ENCODE measurements around the gene NDUFS4. TPM values are rescaled to one million over a fixed set of nuclear protein-coding genes. Genes with fewer than 3 reads are reported as not detected.

The NDUFS4 gene
- total RNA-seq = 145 and 158 TPM in 2 replicates

DNA sequence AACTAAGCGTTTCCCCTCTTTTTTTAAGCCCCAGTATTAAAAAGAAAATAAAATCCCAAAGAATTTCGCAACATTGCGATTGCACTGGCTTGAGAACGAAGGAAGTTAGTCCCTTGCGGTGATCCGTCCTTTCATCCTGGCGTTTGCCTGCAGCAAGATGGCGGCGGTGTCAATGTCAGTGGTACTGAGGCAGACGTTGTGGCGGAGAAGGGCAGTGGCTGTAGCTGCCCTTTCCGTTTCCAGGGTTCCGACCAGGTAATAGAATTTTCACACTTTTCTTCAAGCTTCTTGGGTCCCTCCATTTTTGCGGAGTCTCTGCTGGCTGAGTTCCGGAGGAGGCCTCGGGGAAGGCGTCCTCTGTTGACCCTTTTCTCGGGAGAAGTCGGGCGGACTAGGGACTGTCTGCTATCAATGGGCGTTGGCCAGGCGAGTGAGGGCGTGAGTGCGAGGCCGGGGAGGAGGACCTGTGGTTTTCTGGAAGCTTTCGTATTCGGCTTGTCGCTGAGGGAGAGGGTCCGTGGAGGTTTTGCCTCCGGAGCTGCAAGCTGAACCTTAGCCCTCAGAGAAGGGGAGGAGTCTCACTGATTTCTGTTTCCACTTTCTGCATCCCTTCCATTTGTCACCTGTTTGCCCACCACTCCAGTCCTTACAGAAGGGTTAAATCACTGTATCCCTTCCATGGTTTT is at the start of gene NDUFS4:
TSS of gene NDUFS4 (plus strand) at position 134 of the 686 bp plus-strand sequence. CDS start at position 158, 24 bp downstream.

Other genes starting within 250 kb of the NDUFS4 start
- gene FST, start 80.0 kb upstream of the NDUFS4 start, total RNA-seq = 223 and 230 TPM in 2 replicates

Measured in hair follicular keratinocyte (primary cell).